ENCODE data around the gene SPHK2.

DNA sequence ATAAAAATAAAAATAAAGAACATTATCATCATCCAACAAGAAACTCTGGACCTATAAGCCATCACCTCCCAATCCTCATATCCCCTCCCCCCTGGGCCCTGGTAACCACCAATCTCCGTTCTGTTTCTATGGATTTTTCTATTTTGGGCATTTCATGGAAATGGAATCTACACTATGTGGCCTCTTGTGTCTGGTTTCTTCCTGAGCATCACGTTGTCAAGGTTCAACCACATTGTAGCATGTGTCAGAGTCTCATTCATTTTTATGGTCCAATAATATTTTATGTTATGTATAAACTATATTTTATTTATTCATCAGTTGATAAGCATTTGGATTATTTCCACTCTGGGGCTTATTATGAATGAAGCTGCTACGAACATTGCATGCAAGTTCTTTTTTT lies 40.4 kb upstream of the SPHK2 start:
- TF ChIP-seq, protein P1, sequence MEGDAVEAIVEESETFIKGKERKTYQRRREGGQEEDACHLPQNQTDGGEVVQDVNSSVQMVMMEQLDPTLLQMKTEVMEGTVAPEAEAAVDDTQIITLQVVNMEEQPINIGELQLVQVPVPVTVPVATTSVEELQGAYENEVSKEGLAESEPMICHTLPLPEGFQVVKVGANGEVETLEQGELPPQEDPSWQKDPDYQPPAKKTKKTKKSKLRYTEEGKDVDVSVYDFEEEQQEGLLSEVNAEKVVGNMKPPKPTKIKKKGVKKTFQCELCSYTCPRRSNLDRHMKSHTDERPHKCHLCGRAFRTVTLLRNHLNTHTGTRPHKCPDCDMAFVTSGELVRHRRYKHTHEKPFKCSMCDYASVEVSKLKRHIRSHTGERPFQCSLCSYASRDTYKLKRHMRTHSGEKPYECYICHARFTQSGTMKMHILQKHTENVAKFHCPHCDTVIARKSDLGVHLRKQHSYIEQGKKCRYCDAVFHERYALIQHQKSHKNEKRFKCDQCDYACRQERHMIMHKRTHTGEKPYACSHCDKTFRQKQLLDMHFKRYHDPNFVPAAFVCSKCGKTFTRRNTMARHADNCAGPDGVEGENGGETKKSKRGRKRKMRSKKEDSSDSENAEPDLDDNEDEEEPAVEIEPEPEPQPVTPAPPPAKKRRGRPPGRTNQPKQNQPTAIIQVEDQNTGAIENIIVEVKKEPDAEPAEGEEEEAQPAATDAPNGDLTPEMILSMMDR (IDR thresholded peaks at IDR 0.05) = no peak
- TF ChIP-seq, protein P2, sequence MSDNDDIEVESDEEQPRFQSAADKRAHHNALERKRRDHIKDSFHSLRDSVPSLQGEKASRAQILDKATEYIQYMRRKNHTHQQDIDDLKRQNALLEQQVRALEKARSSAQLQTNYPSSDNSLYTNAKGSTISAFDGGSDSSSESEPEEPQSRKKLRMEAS (IDR thresholded peaks at IDR 0.05) = no peak
- no peak for TF ChIP-seq RFX5 (IDR thresholded peaks at IDR 0.05)
- no peak for TF ChIP-seq BHLHE40 (IDR thresholded peaks at IDR 0.05; ENCODE audit: low read depth, low read length)

Data from A549 (cell line).